OCI-LY3 (cell line): ENCODE data around the gene ZBTB16.

ENCODE experiments used
- H2AFZ ChIP-seq: fragments of 200-600, 300-600 bp; shearing (Covaris generic); 2 replicates; pipeline ENCODE4 v1.6.0; 2014; ENCODE audit warnings: antibody characterized with exemption, low read depth, low read length
- H3K27ac ChIP-seq: fragments of 200-600, 300-600 bp; sonication (generic); 2 replicates; pipeline ENCODE4 v1.5.1; 2014; ENCODE audit warnings: mild to moderate bottlenecking, low read length, moderate library complexity, mixed read lengths
- H3K27me3 ChIP-seq: fragments of 200-600, 300-600 bp; sonication (generic); 2 replicates; pipeline ENCODE4 v1.6.1; 2014; ENCODE audit warnings: low read depth, low read length, mixed read lengths
- H3K36me3 ChIP-seq: fragments of 200-600, 300-600 bp; sonication (generic); replicated peaks from 2 replicates; pipeline ENCODE3; 2014; ENCODE audit warnings: low read depth, low read length, mixed read lengths
- H3K4me1 ChIP-seq: fragments of 300-600, 200-600 bp; sonication (generic); 2 replicates; pipeline ENCODE4 v1.6.1; 2014; ENCODE audit warnings: low read length, mixed read lengths
- H3K4me2 ChIP-seq: fragments of 200-600, 300-600 bp; sonication (generic); 2 replicates; pipeline ENCODE4 v1.6.1; 2014; ENCODE audit warnings: low read length, mixed read lengths
- H3K4me3 ChIP-seq: fragments of 300-600, 200-600 bp; sonication (generic); 2 replicates; pipeline ENCODE4 v1.5.1; 2014; ENCODE audit warnings: antibody characterized with exemption, mild to moderate bottlenecking, low read length, moderate library complexity
- H3K79me2 ChIP-seq: fragments of 300-600, 200-600 bp; shearing (Covaris generic); 2 replicates; pipeline ENCODE4 v1.6.1; 2014; ENCODE audit warnings: mild to moderate bottlenecking, low read length, mixed read lengths
- H3K9ac ChIP-seq: fragments of 300-600, 200-600 bp; shearing (Covaris generic); 2 replicates; pipeline ENCODE4 v1.6.0; 2014; ENCODE audit warnings: mild to moderate bottlenecking, low read length, moderate library complexity
- H3K9me3 ChIP-seq: fragments of 200-600, 300-600 bp; shearing (Covaris generic); 2 replicates; pipeline ENCODE4 v1.6.1; 2014; ENCODE audit warnings: low read length, mixed read lengths; ENCODE audit not compliant: insufficient read depth
- H4K20me1 ChIP-seq: fragments of 200-600, 300-600 bp; sonication (generic); 2 replicates; pipeline ENCODE4 v1.6.1; 2016; ENCODE audit warnings: low read length, mixed read lengths; ENCODE audit not compliant: insufficient read depth
- EZH2phosphoT487 ChIP-seq: fragments of 200-600 bp; shearing (Covaris generic); IDR thresholded peaks from 2 replicates; pipeline ENCODE4 v1.6.1; 2018; ENCODE audit warnings: antibody characterized with exemption, mixed run types, low read depth
- TF ChIP-seq, protein P1 (sequence below): fragments of 200-600, 300-600 bp; sonication (generic); IDR thresholded peaks from 2 replicates; pipeline ENCODE4 v1.5.1; 2014; ENCODE audit warnings: antibody characterized with exemption, low read length, low read depth

Gene ZBTB16

DNA sequence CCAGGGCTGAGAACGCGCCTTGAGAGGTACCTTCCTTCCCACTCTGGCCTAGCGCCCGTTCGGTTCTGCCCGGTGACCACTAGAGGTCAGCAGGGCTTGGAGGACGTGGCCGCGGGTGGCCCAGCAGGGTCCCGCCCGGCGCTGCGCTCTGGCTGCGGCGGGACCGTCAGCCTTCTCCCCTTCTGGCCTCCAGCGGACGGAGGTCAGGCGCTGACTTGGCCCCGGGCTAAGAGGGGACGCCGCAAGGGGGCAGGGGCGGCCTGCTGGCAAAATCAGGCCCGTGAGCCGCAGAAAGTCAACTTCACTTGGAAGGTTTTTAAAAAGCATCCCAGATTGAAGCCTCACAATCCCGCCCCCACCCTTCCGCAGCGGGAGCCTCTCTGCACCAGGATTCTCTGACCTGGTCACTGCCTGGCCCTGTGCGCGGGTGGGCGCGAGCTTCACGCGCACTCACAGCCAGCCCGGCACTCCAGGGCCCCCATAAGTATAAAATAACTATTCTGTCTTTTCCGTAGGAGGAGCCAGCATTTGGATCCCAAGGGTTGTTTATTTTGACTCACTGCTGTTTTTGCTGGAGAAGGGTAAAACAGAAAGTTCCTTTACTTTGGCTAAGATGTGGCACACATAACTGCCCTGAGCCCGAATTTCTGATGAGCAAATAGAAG lies 23.2 kb upstream of the ZBTB16 start:
- H3K4me3 ChIP-seq = no peak overlapping the region
- no peaks in the 10 kb centered on the region for H4K20me1 ChIP-seq
- H3K9ac ChIP-seq = no peak overlapping the region
- no peaks in the 10 kb centered on the region for H3K36me3 ChIP-seq
- H2AFZ ChIP-seq = no peak overlapping the region
- H3K9me3 ChIP-seq = no peaks in the 10 kb centered on the region
- H3K4me1 ChIP-seq = no peaks in the 10 kb centered on the region
- H3K4me2 ChIP-seq = no peak overlapping the region
- no peaks in the 10 kb centered on the region for H3K79me2 ChIP-seq
- no peak for TF ChIP-seq EZH2phosphoT487
- TF ChIP-seq, protein P1, sequence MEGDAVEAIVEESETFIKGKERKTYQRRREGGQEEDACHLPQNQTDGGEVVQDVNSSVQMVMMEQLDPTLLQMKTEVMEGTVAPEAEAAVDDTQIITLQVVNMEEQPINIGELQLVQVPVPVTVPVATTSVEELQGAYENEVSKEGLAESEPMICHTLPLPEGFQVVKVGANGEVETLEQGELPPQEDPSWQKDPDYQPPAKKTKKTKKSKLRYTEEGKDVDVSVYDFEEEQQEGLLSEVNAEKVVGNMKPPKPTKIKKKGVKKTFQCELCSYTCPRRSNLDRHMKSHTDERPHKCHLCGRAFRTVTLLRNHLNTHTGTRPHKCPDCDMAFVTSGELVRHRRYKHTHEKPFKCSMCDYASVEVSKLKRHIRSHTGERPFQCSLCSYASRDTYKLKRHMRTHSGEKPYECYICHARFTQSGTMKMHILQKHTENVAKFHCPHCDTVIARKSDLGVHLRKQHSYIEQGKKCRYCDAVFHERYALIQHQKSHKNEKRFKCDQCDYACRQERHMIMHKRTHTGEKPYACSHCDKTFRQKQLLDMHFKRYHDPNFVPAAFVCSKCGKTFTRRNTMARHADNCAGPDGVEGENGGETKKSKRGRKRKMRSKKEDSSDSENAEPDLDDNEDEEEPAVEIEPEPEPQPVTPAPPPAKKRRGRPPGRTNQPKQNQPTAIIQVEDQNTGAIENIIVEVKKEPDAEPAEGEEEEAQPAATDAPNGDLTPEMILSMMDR = 0 out of 2 replicates have a peak, but pooled peaks have one; percentile 10
- H3K27me3 ChIP-seq = 0 out of 2 replicates have a peak, but pooled peaks cover 4% of the 10 kb centered on the region
- no peak overlapping the region for H3K27ac ChIP-seq

DNA sequence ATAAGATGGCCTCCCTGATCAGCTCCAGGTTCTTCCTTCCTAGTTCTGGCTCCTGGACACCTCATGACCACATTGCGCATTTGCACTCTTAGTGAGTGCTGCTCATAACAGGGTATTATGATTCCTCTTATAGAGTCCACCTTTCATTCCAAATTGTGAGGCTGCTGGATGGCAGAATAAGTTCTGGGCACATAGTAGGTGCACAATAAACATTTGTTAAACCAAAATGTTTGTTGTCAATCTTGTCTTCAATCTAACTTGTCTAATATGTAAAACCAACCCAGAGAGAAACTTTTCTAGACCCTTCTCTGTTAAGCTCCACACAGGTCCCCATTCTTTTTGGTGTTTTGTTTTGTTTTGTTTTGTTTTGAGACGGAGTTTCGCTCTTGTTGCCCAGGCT lies 22.6 kb upstream of the ZBTB16 start:
- no peaks in the 10 kb centered on the region for H4K20me1 ChIP-seq
- no peak overlapping the region for H3K9ac ChIP-seq
- no peaks in the 10 kb centered on the region for H3K36me3 ChIP-seq
- H3K4me2 ChIP-seq = no peak overlapping the region
- no peak overlapping the region for H3K4me3 ChIP-seq
- TF ChIP-seq, protein P1 = no peak
- TF ChIP-seq EZH2phosphoT487 = no peak
- no peak overlapping the region for H2AFZ ChIP-seq
- 0 out of 2 replicates have a peak, but pooled peaks cover under 1% of the 10 kb centered on the region for H3K27me3 ChIP-seq
- H3K27ac ChIP-seq = no peak overlapping the region
- no peaks in the 10 kb centered on the region for H3K4me1 ChIP-seq
- no peaks in the 10 kb centered on the region for H3K9me3 ChIP-seq
- no peaks in the 10 kb centered on the region for H3K79me2 ChIP-seq

DNA sequence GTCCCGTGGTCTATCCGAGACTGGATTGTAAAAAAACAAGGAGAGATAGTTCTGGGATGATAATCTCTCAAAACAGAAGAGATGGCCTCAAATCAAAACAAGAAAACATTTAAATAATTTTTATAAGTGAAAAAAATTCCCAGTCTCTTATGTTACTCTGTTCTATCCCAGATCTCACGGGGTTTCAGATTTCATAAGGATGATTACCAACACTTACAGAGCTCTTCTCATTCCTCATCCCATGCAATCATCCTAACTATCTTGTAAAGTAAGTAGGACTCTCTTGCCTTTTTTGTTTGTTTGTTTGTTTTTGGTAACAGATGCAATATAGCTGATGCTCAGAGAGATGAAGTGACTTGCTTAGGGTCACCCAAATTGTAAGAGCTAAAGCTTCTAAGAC lies 20.0 kb upstream of the ZBTB16 start:
- H3K4me3 ChIP-seq = no peak overlapping the region
- no peaks in the 10 kb centered on the region for H4K20me1 ChIP-seq
- no peaks in the 10 kb centered on the region for H3K27me3 ChIP-seq
- H3K9me3 ChIP-seq = no peaks in the 10 kb centered on the region
- TF ChIP-seq, protein P1 = no peak
- TF ChIP-seq EZH2phosphoT487 = no peak
- no peaks in the 10 kb centered on the region for H3K4me1 ChIP-seq
- H3K9ac ChIP-seq = no peak overlapping the region
- H3K36me3 ChIP-seq = no peaks in the 10 kb centered on the region
- H3K27ac ChIP-seq = no peak overlapping the region
- no peak overlapping the region for H3K4me2 ChIP-seq
- H3K79me2 ChIP-seq = no peaks in the 10 kb centered on the region
- no peak overlapping the region for H2AFZ ChIP-seq

DNA sequence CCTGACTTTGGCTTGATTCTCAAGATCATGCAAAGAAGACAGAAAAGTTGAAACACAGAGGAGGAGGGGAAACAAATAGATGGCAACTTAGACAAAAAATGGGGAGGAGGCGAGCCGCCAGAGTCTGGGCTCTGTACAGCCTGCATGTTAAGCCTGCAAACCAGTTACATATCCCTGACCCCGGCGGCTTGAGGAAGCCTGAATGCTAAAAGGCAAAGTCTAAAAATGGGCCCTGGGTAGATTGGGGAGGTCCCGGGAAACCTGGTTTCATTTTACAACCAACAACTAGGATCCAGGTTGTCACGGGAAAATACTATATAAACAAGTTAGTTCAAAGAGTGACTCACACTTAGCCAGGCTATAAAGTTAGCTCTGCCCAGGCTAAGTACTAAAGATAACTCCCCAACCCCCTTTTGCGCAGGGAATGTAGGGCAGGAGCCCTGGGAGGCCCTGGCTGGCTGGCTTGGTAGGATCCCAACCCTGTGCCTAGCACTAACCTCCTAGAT lies 18.8 kb upstream of the ZBTB16 start:
- Histone ChIP-seq H3K4me3 (no peak overlapping the region), H3K36me3 (no peaks in the 10 kb centered on the region), H3K4me1 (no peaks in the 10 kb centered on the region), H3K27ac (no peak overlapping the region), H3K9me3 (no peaks in the 10 kb centered on the region), H4K20me1 (no peaks in the 10 kb centered on the region), H3K4me2 (no peak overlapping the region), H3K27me3 (no peaks in the 10 kb centered on the region), H2AFZ (no peak overlapping the region), H3K79me2 (no peaks in the 10 kb centered on the region), H3K9ac (no peak overlapping the region)
- TF ChIP-seq, protein P1 = no peak
- TF ChIP-seq EZH2phosphoT487 = no peak
